ENCODE data around the gene CDHR2.
"Not testable (repeated sequence)": the region's sequence is repeated elsewhere in the genome, so short reads cannot be mapped to it uniquely, and the experiment has no call there.

GRCh38 chr5:176550937-176551336 is 1.8 kb downstream of the CDHR2 start:
- TF ChIP-seq CTCF, POLR2A, POLR2AphosphoS5, EP300 (IDR thresholded peaks at IDR 0.05): not testable (repeated sequence)
